SK-N-SH (cell line): ENCODE results near the gene GPR27. TPM values are rescaled to one million over a fixed set of nuclear protein-coding genes. Genes with fewer than 3 reads are reported as not detected.

ENCODE experiments used
- CTCF ChIA-PET: fragments of 300-600, 350-600 bp; formaldehyde crosslinking; extraction: SDS; loops from one replicate; lab custom pipeline; 2021; lab: Yijun Ruan, JAX
- POLR2A ChIA-PET: fragments of 350-600 bp; sonication (Branson Sonifier 250); formaldehyde crosslinking; extraction: SDS; loops from one replicate; lab custom pipeline; 2020; ENCODE audit warnings: antibody characterized with exemption, inconsistent platforms; lab: Yijun Ruan, JAX
- DNase-seq: peaks from one replicate; pipeline ENCODE4 v3.0.0; 2012
- H2AFZ ChIP-seq: fragments of 200-600 bp; sonication (generic); 2 replicates; pipeline ENCODE4 v1.8.1; 2016; ENCODE audit warnings: antibody characterized with exemption, mild to moderate bottlenecking, low read depth
- H3F3A ChIP-seq: fragments of 200-600 bp; sonication (generic); replicated peaks from 2 replicates; pipeline ENCODE3; 2016; ENCODE audit warnings: antibody characterized with exemption, mild to moderate bottlenecking; ENCODE audit not compliant: insufficient read depth
- H3K27ac ChIP-seq, 2 experiments: fragments of 200-500 bp in 1 of 2; fragments of 200-600 bp in 1 of 2; sonication (Bioruptor generic) in 1 of 2; sonication (generic), shearing (Covaris generic) in 1 of 2; 2 replicates each; pipeline versions ENCODE4 v1.5.1 to v1.6.1; 2014 to 2016; ENCODE audit warnings: low read depth in 2 of 2, inconsistent platforms in 1 of 2, low read length in 1 of 2, mild to moderate bottlenecking in 1 of 2, mixed read lengths in 1 of 2
- H3K27me3 ChIP-seq: fragments of 200-600 bp; sonication (generic), shearing (Covaris generic); 2 replicates; pipeline ENCODE4 v1.6.1; 2016; ENCODE audit warnings: mixed run types; ENCODE audit not compliant: insufficient read depth
- H3K36me3 ChIP-seq, 2 experiments: fragments of 200-500 bp in 1 of 2; fragments of 200-600 bp in 1 of 2; sonication (Bioruptor generic) in 1 of 2; sonication (generic) in 1 of 2; replicated peaks in 1 of 2; 2 replicates each; pipeline versions ENCODE3 to v1.5.1; 2014 to 2016; ENCODE audit warnings: low read length in 1 of 2, mild to moderate bottlenecking in 1 of 2; ENCODE audit not compliant: insufficient read depth in 2 of 2, control insufficient read depth in 1 of 2
- H3K4me1 ChIP-seq, 2 experiments: fragments of 200-500 bp in 1 of 2; fragments of 200-600 bp in 1 of 2; sonication (Bioruptor generic) in 1 of 2; sonication (generic), shearing (Covaris generic) in 1 of 2; 2 replicates each; pipeline versions ENCODE4 v1.5.1 to v1.6.1; 2014 to 2016; ENCODE audit warnings: low read depth in 1 of 2, low read length in 1 of 2, mixed run types in 1 of 2; ENCODE audit not compliant: insufficient read depth in 2 of 2, control insufficient read depth in 1 of 2
- H3K4me2 ChIP-seq: fragments of 200-600 bp; sonication (generic), shearing (Covaris generic); 2 replicates; pipeline ENCODE4 v1.6.1; 2017; ENCODE audit warnings: mixed run types
- H3K4me3 ChIP-seq, 2 experiments: fragments of 200-500 bp in 1 of 2; fragments of 200-600 bp in 1 of 2; sonication (Bioruptor generic) in 1 of 2; sonication (generic), shearing (Covaris generic) in 1 of 2; 2 replicates each; pipeline versions ENCODE4 v1.5.1 to v1.8.1; 2014 to 2016; ENCODE audit warnings: low read depth in 2 of 2, inconsistent platforms in 1 of 2, low read length in 1 of 2, mild to moderate bottlenecking in 1 of 2, mixed read lengths in 1 of 2, moderate library complexity in 1 of 2
- H3K79me2 ChIP-seq: fragments of 200-600 bp; sonication (generic); 2 replicates; pipeline ENCODE4 v1.8.1; 2017; ENCODE audit warnings: mild to moderate bottlenecking; ENCODE audit not compliant: insufficient read depth
- H3K9ac ChIP-seq: fragments of 200-600 bp; sonication (generic); 2 replicates; pipeline ENCODE4 v1.6.1; 2017; ENCODE audit warnings: mixed run types
- H3K9me2 ChIP-seq: fragments of 200-600 bp; sonication (generic); 2 replicates; pipeline ENCODE4 v1.6.1; 2017; ENCODE audit warnings: mixed run types
- H3K9me3 ChIP-seq: fragments of 200-600 bp; sonication (generic); 2 replicates; pipeline ENCODE4 v1.6.1; 2017; ENCODE audit warnings: mixed run types, mild to moderate bottlenecking, moderate library complexity
- H4K20me1 ChIP-seq: fragments of 200-600 bp; sonication (generic); 2 replicates; pipeline ENCODE4 v1.6.1; 2017; ENCODE audit warnings: mild to moderate bottlenecking, mixed run types; ENCODE audit not compliant: insufficient read depth
- CHD2 ChIP-seq: fragments of 150-350 bp; IDR thresholded peaks from 2 replicates; pipeline ENCODE4 v1.6.1; 2018; ENCODE audit warnings: low read length; ENCODE audit not compliant: partially characterized antibody
- CTCF ChIP-seq: fragments of 200-600 bp; sonication (generic); IDR thresholded peaks from 2 replicates; pipeline ENCODE4 v1.6.1; 2017; ENCODE audit warnings: antibody characterized with exemption, mild to moderate bottlenecking, moderate library complexity
- EZH2phosphoT487 ChIP-seq: fragments of 200-600 bp; sonication (generic); IDR thresholded peaks from 2 replicates; pipeline ENCODE4 v1.6.1; 2017; ENCODE audit warnings: low read depth, mixed run types, mild to moderate bottlenecking, antibody characterized with exemption, moderate library complexity, borderline replicate concordance
- FOXJ3 ChIP-seq: sonication (generic); formaldehyde crosslinking; IDR thresholded peaks from 2 replicates; pipeline ENCODE4 v1.5.1; 2020; ENCODE audit warnings: mild to moderate bottlenecking, missing genetic modification reagents
- FOXM1 ChIP-seq: IDR thresholded peaks from 2 replicates; pipeline ENCODE4 v1.4.0; 2012; ENCODE audit warnings: low read depth, mild to moderate bottlenecking
- GABPA ChIP-seq: IDR thresholded peaks from 2 replicates; pipeline ENCODE4 v1.4.0; 2012; ENCODE audit warnings: low read depth, mild to moderate bottlenecking
- JUND ChIP-seq: IDR thresholded peaks from 2 replicates; pipeline ENCODE4 v1.4.0; 2012
- NFIC ChIP-seq: IDR thresholded peaks from 2 replicates; pipeline ENCODE4 v1.4.0; 2012; ENCODE audit warnings: borderline replicate concordance
- RAD21 ChIP-seq: IDR thresholded peaks from 2 replicates; pipeline ENCODE4 v1.6.1; 2012; ENCODE audit warnings: mild to moderate bottlenecking, low read length
- RCOR1 ChIP-seq: fragments of 150-350 bp; IDR thresholded peaks from 2 replicates; pipeline ENCODE4 v1.6.1; 2017; ENCODE audit warnings: antibody characterized with exemption, low read length
- REST ChIP-seq: IDR thresholded peaks from 2 replicates; pipeline ENCODE4 v1.6.1; 2012; ENCODE audit warnings: mild to moderate bottlenecking, low read depth, low read length, moderate library complexity
- TAF1 ChIP-seq: IDR thresholded peaks from 2 replicates; pipeline ENCODE4 v1.6.1; 2012; ENCODE audit warnings: low read depth, mild to moderate bottlenecking, low read length, moderate library complexity, borderline replicate concordance
- WGBS: methylation state at CpG from one replicate; pipeline ENCODE4 v1.1.6; 2017; ENCODE audit warnings: low lambda C conversion rate; 5-methylcytosine and 5-hydroxymethylcytosine counted together
- polyA plus RNA-seq, 3 experiments: library from polyadenylated mRNA; depleted of rRNA; stranded (reverse); fragments of >200 nt; gene quantifications; 2 replicates each; pipeline ENCODE4 v1.2.3, GENCODE V29; 2012

Gene GPR27
- polyA plus RNA-seq, 1 of the 3 experiments (the other 2 are of a cell fraction): 0.05 TPM

- TF ChIP-seq CTCF (no peak), GABPA (no peak), RCOR1 (no peak), FOXJ3 (CRISPR knock-in tag) (no peak), CHD2 (no peak), EZH2phosphoT487 (no peak), REST (no peak)
These were observed 22.9 kb downstream of the GPR27 start (continued) for GRCh38 chr3:71776538-71776937.

- no peaks in the 10 kb centered on the region for H3K9me2 ChIP-seq
- H3K9me3 ChIP-seq: no peaks in the 10 kb centered on the region
- no peak overlapping the region for H3K27ac ChIP-seq
- H3K4me1 ChIP-seq: no peaks in the 10 kb centered on the region
- no peak for DNase-seq
- H3K36me3 ChIP-seq: no peaks in the 10 kb centered on the region
- WGBS: 60% methylated on average over 3 of the region's 3 CpGs
- H4K20me1 ChIP-seq: no peaks in the 10 kb centered on the region
- H3K4me2 ChIP-seq: no peak overlapping the region
- H3K27me3 ChIP-seq: no peaks in the 10 kb centered on the region; the same call in 1 of the 2 replicates
- ChIA-PET CTCF (interaction anchor here (1.0 kb wide), 1 partner anchor 80 kb away, joined by 4 read pairs; no protein-coding TSS in a partner anchor), POLR2A (no interaction called here)
- no peak for TF ChIP-seq TAF1
- TF ChIP-seq FOXM1: no peak
- no peak for TF ChIP-seq JUND
- TF ChIP-seq NFIC: no peak
- no peak for TF ChIP-seq CHD2
- TF ChIP-seq GABPA: no peak
- TF ChIP-seq RAD21: no peak
- no peaks in the 10 kb centered on the region for H3F3A ChIP-seq
- no peak overlapping the region for H3K4me3 ChIP-seq
- no peak overlapping the region for H2AFZ ChIP-seq
- H3K9ac ChIP-seq: no peak overlapping the region
- H3K79me2 ChIP-seq: no peaks in the 10 kb centered on the region
These were observed 24.7 kb downstream of the GPR27 start for GRCh38 chr3:71778353-71778752.
